Spleen (tissue), 11 donors: ENCODE data around the gene ADGRF4. TPM values are rescaled to one million over a fixed set of nuclear protein-coding genes. Genes with fewer than 3 reads are reported as not detected.

Experiments used
- DNase-seq: peaks from one replicate; pipeline ENCODE4 v3.0.0-alpha.2; 2020
- H3K27ac ChIP-seq, 8 donors: fragments of 200-600 bp; sonication (generic) in 7 of 8; 1 replicate in 4 of 8; 2 replicates in 4 of 8; pipeline versions ENCODE4 v1.5.0 to v1.8.0; 2016 to 2021; ENCODE audit warnings: inconsistent platforms in 4 of 8, mild to moderate bottlenecking in 4 of 8, moderate library complexity in 1 of 8
- H3K27me3 ChIP-seq, 7 donors: fragments of 200-600 bp; sonication (generic) in 6 of 7; replicated peaks in 1 of 7; 1 replicate in 4 of 7; 2 replicates in 3 of 7; pipeline versions ENCODE4 v1.5.0 to v1.8.0; 2016 to 2021; ENCODE audit warnings: inconsistent platforms in 3 of 7, mild to moderate bottlenecking in 1 of 7
- H3K36me3 ChIP-seq, 6 donors: fragments of 200-600 bp; sonication (generic) in 5 of 6; 1 replicate in 4 of 6; 2 replicates in 2 of 6; pipeline versions ENCODE4 v1.5.0 to v1.8.0; 2016 to 2021; ENCODE audit warnings: inconsistent platforms in 2 of 6
- H3K4me1 ChIP-seq, 6 donors: fragments of 200-600 bp; sonication (generic) in 5 of 6; 1 replicate in 3 of 6; 2 replicates in 3 of 6; pipeline versions ENCODE4 v1.5.0 to v1.8.0; 2016 to 2021; ENCODE audit warnings: inconsistent platforms in 3 of 6
- H3K4me3 ChIP-seq, 8 donors: fragments of 200-600 bp; sonication (generic) in 7 of 8; 1 replicate in 4 of 8; 2 replicates in 4 of 8; pipeline versions ENCODE4 v1.5.0 to v1.8.0; 2016 to 2021; ENCODE audit warnings: inconsistent platforms in 4 of 8, mild to moderate bottlenecking in 4 of 8, moderate library complexity in 2 of 8
- H3K9me3 ChIP-seq, 8 donors: fragments of 200-600 bp; sonication (generic) in 7 of 8; 1 replicate in 4 of 8; 2 replicates in 4 of 8; pipeline versions ENCODE4 v1.5.0 to v1.8.0; 2016 to 2021; ENCODE audit warnings: inconsistent platforms in 4 of 8
- CTCF ChIP-seq, 11 experiments: fragments of 200-600 bp in 7 of 11; fragments of 450-650 bp in 4 of 11; sonication (generic) in 4 of 11; IDR thresholded peaks in 8 of 11; conservative IDR thresholded peaks in 3 of 11; 1 replicate in 7 of 11; 2 replicates in 4 of 11; pipeline versions ENCODE4 v1.4.0 to v1.8.0; 2016 to 2021; ENCODE audit warnings: antibody characterized with exemption in 11 of 11, inconsistent platforms in 4 of 11, mild to moderate bottlenecking in 1 of 11
- POLR2A ChIP-seq, 3 donors: fragments of 450-650 bp; IDR thresholded peaks; one replicate each; pipeline ENCODE4 v1.5.1; 2017; ENCODE audit warnings: antibody characterized with exemption in 3 of 3, mild to moderate bottlenecking in 1 of 3
- POLR2AphosphoS5 ChIP-seq, 3 donors: sonication (generic); formaldehyde crosslinking; IDR thresholded peaks; one replicate each; pipeline ENCODE4 v1.5.1; 2017; ENCODE audit warnings: antibody characterized with exemption in 3 of 3
- WGBS, 5 donors: extraction: QIAGEN DNeasy Blood & Tissue Kit in 3 of 5; methylation state at CpG; one replicate each; pipeline versions ENCODE4 v1.1.5 to v1.1.7; 2013 to 2018; 5-methylcytosine and 5-hydroxymethylcytosine counted together
- intact Hi-C: fragments of 100-400 bp; cut with DNase I; formaldehyde crosslinking; loops from one replicate; pipeline ENCODE4 v1.15.0; 2023; ENCODE audit warnings: low total_unique reads
- polyA plus RNA-seq, 3 donors: library from polyadenylated mRNA; stranded (reverse); fragments of 200-250 nt; gene quantifications; one replicate each; pipeline ENCODE4 v1.2.1, GENCODE V29; 2013
- total RNA-seq, 7 donors: library from RNA; depleted of rRNA in 3 of 7; stranded (reverse); fragments of >200 nt in 3 of 7; fragmentation: NEBNext Ultra II Directional in 4 of 7; extraction: Animal tissue kit (Norgen Biotek cat#: 25700) in 4 of 7; gene quantifications; one replicate each; pipeline versions ENCODE4 v1.1.0 to v1.2.1, GENCODE V29; 2016 to 2021
- donor health status: healthy with polysubstance abuse.
- donor health status: DM: no; HTN: no; CAD: no; lungs with moderate emphysema.
- donor health status: DM: no; HTN: no; CAD: no.
- donor health status: Bipolar disorder and iron deficiency.
- donor health status: healthy.
- donor health status: DM: no; HTN: no; CAD: no.
- donor health status: DM: yes; HTN: yes; CAD: no.

The ADGRF4 gene
- total and polyA plus RNA-seq, 10 donors, result not detected

- no peak for DNase-seq
- Histone ChIP-seq H3K36me3 (no peaks in the 10 kb centered on the region), H3K4me3 (no peak overlapping the region), H3K27ac (no peak overlapping the region), H3K9me3 (no peaks in the 10 kb centered on the region), H3K4me1 (no peaks in the 10 kb centered on the region), H3K27me3 (no peaks in the 10 kb centered on the region)
- intact Hi-C loops, result no loop called here
- WGBS, 5 donors, result 81 to 91% (median 85%) methylated on average over 5 of the region's 5 CpGs
- TF ChIP-seq POLR2AphosphoS5 (IDR thresholded peaks at IDR 0.05) (no peak), CTCF (IDR thresholded peaks at IDR 0.05 in 8 of 11, conservative IDR thresholded peaks at IDR 0.05 in 3 of 11) (no peak), POLR2A (IDR thresholded peaks at IDR 0.05) (no peak)
Observed at GRCh38 chr6:47700053-47700452, 1.7 kb downstream of the ADGRF4 start.

GRCh38 chr6:47700596-47700995, 2.2 kb downstream of the ADGRF4 start:
- no peak overlapping the region for H3K4me3 ChIP-seq
- no peaks in the 10 kb centered on the region for H3K4me1 ChIP-seq
- H3K9me3 ChIP-seq, result no peaks in the 10 kb centered on the region
- no peaks in the 10 kb centered on the region for H3K36me3 ChIP-seq
- TF ChIP-seq POLR2A (IDR thresholded peaks at IDR 0.05), result no peak
- no peak for TF ChIP-seq CTCF (IDR thresholded peaks at IDR 0.05 in 8 of 11, conservative IDR thresholded peaks at IDR 0.05 in 3 of 11)
- TF ChIP-seq POLR2AphosphoS5 (IDR thresholded peaks at IDR 0.05), result no peak
- no peaks in the 10 kb centered on the region for H3K27me3 ChIP-seq
- DNase-seq, result no peak
- WGBS, 5 donors, result 80 to 94% (median 83%) methylated on average over 2 of the region's 2 CpGs
- intact Hi-C loops, result no loop called here
- H3K27ac ChIP-seq, result no peak overlapping the region

- H3K27ac ChIP-seq, result no peak overlapping the region
- H3K36me3 ChIP-seq, result no peaks in the 10 kb centered on the region
- TF ChIP-seq CTCF (IDR thresholded peaks at IDR 0.05 in 8 of 11, conservative IDR thresholded peaks at IDR 0.05 in 3 of 11), result no peak
- no peak for TF ChIP-seq POLR2A (IDR thresholded peaks at IDR 0.05)
- no peak for TF ChIP-seq POLR2AphosphoS5 (IDR thresholded peaks at IDR 0.05)
- no peak for DNase-seq
- intact Hi-C loops, result no loop called here
- no peaks in the 10 kb centered on the region for H3K27me3 ChIP-seq
- 51 to 63% (median 57%) methylated on average over 4 of the region's 4 CpGs for WGBS, 5 donors
- no peak overlapping the region for H3K4me3 ChIP-seq
- H3K9me3 ChIP-seq, result no peaks in the 10 kb centered on the region
- no peaks in the 10 kb centered on the region for H3K4me1 ChIP-seq
Observed at GRCh38 chr6:47701363-47701762, 3.0 kb downstream of the ADGRF4 start.

- no peak for DNase-seq
- Histone ChIP-seq H3K4me1 (no peaks in the 10 kb centered on the region), H3K4me3 (no peak overlapping the region), H3K27me3 (no peaks in the 10 kb centered on the region), H3K36me3 (no peaks in the 10 kb centered on the region), H3K9me3 (no peaks in the 10 kb centered on the region), H3K27ac (no peak overlapping the region)
- no peak for TF ChIP-seq POLR2A (IDR thresholded peaks at IDR 0.05)
- no peak for TF ChIP-seq POLR2AphosphoS5 (IDR thresholded peaks at IDR 0.05)
- no peak for TF ChIP-seq CTCF (IDR thresholded peaks at IDR 0.05 in 8 of 11, conservative IDR thresholded peaks at IDR 0.05 in 3 of 11)
- intact Hi-C loops, result no loop called here
- WGBS, 5 donors, result 90 to 96% (median 92%) methylated on average over 5 of the region's 5 CpGs
Observed at GRCh38 chr6:47709160-47709559, 10.8 kb downstream of the ADGRF4 start.
